ENCODE measurements around the gene SCO2.

- TF ChIP-seq CTCF (conservative IDR thresholded peaks at IDR 0.05; ENCODE audit: low read depth, low read length) (no peak), RAD21 (IDR thresholded peaks at IDR 0.05; ENCODE audit: low read length) (no peak), MAZ (IDR thresholded peaks at IDR 0.05; ENCODE audit: borderline replicate concordance, low read depth, low read length) (no peak), CEBPB (IDR thresholded peaks at IDR 0.05; ENCODE audit: low read depth, low read length) (no peak), MAFK (IDR thresholded peaks at IDR 0.05; ENCODE audit: low read depth, low read length) (no peak), POLR2A (IDR thresholded peaks at IDR 0.05; ENCODE audit: low read depth, low read length) (no peak), RCOR1 (IDR thresholded peaks at IDR 0.05; ENCODE audit: insufficient replicate concordance, low read length) (no peak), RFX5 (IDR thresholded peaks at IDR 0.05; ENCODE audit: low read depth, low read length) (no peak)
Measured at GRCh38 chr22:50531546-50531961, 6.2 kb upstream of the SCO2 start.
